K562 (cell line): ENCODE results near the gene PREX1. TPM values are rescaled to one million over a fixed set of nuclear protein-coding genes. Genes with fewer than 3 reads are reported as not detected.

ENCODE experiments used
- ATAC-seq: fragments of 200-7000 bp; cut with Tn5 transposase; 3 replicates; pipeline ENCODE4 v1.9.1; 2020; ENCODE audit warnings: moderate library complexity
- BruUV-seq: library from RNA; stranded (reverse); fragments of 400-500 nt; replicated peaks from 2 replicates; lab custom pipeline; 2021; lab: Mats Ljungman, UMichigan
- CTCF ChIA-PET: fragments of 300-600 bp; formaldehyde crosslinking; extraction: SDS; loops from one replicate; lab custom pipeline; 2021; ENCODE audit warnings: low intra/inter-chr PET ratio; lab: Yijun Ruan, JAX
- POLR2A ChIA-PET: fragments of 300-600, 350-650 bp; sonication (Branson Sonifier 250); formaldehyde crosslinking; extraction: SDS; loops from one replicate; lab custom pipeline; 2021; ENCODE audit warnings: antibody characterized with exemption, inconsistent platforms; lab: Yijun Ruan, JAX
- DNase-seq, 4 experiments: peaks; one replicate each; pipeline versions ENCODE4 v3.0.0 to v3.0.0-alpha.2; 2011 to 2018; ENCODE audit warnings: low spot score in 3 of 4, mixed read lengths in 3 of 4; ENCODE audit errors: extremely low read depth in 1 of 4
- FAIRE-seq: peaks from 2 replicates; lab custom pipeline; 2011; peaks lifted over from hg19 to GRCh38; lab: Jason Lieb, UNC
- H2AFZ ChIP-seq: 2 replicates; pipeline ENCODE4 v1.6.0; 2011; ENCODE audit warnings: low read depth, low read length, control low read depth, inconsistent platforms
- H3K27ac ChIP-seq: fragments of 200-600 bp; 3 replicates; pipeline ENCODE4 v1.8.0; 2011; ENCODE audit warnings: low read depth, mild to moderate bottlenecking, control low read depth, inconsistent platforms, low read length, moderate library complexity, mixed read lengths; ENCODE audit errors: extremely low read depth
- H3K27me3 ChIP-seq, 2 experiments: fragments of 300-600 bp in 1 of 2; 2 replicates in 1 of 2; 3 replicates in 1 of 2; pipeline versions ENCODE4 v1.6.0 to v1.8.0; 2011; ENCODE audit warnings: inconsistent platforms in 2 of 2, low read length in 2 of 2, mild to moderate bottlenecking in 1 of 2, mixed read lengths in 1 of 2, moderate library complexity in 1 of 2; ENCODE audit not compliant: control insufficient read depth in 2 of 2, insufficient read depth in 2 of 2
- H3K36me3 ChIP-seq: fragments of 300-600 bp; 3 replicates; pipeline ENCODE4 v1.8.0; 2011; ENCODE audit warnings: mild to moderate bottlenecking, low read length, inconsistent platforms; ENCODE audit not compliant: control insufficient read depth, insufficient read depth
- H3K4me1 ChIP-seq, 2 experiments: fragments of 200-600 bp in 1 of 2; replicated peaks in 1 of 2; 2 replicates in 1 of 2; 3 replicates in 1 of 2; pipeline versions ENCODE4 v1.5.1 to v1.8.0; 2011; ENCODE audit warnings: inconsistent platforms in 2 of 2, low read length in 2 of 2, mild to moderate bottlenecking in 1 of 2, mixed read lengths in 1 of 2, moderate library complexity in 1 of 2; ENCODE audit not compliant: control insufficient read depth in 2 of 2, insufficient read depth in 2 of 2
- H3K4me2 ChIP-seq: 2 replicates; pipeline ENCODE4 v1.6.1; 2011; ENCODE audit warnings: low read length, control low read depth, inconsistent platforms, mixed read lengths; ENCODE audit not compliant: insufficient read depth
- H3K4me3 ChIP-seq: fragments of 200-600 bp; sonication (generic), shearing (Covaris generic); 2 replicates; pipeline ENCODE4 v1.5.1; 2016; ENCODE audit warnings: control low read depth, inconsistent platforms
- H3K79me2 ChIP-seq: fragments of 200-600 bp; 3 replicates; pipeline ENCODE4 v1.8.0; 2011; ENCODE audit warnings: low read length, inconsistent platforms; ENCODE audit not compliant: control insufficient read depth, insufficient read depth
- H3K9ac ChIP-seq, 2 experiments: 2 replicates each; pipeline versions ENCODE4 v1.6.0 to v1.6.1; 2011; ENCODE audit warnings: low read depth in 2 of 2, low read length in 2 of 2, control low read depth in 1 of 2, inconsistent platforms in 1 of 2, mild to moderate bottlenecking in 1 of 2, mixed read lengths in 1 of 2; ENCODE audit not compliant: insufficient read depth in 1 of 2
- H3K9me1 ChIP-seq: one replicate; pipeline ENCODE4 v1.6.0; 2011; ENCODE audit warnings: inconsistent platforms, mild to moderate bottlenecking, low read length, moderate library complexity; ENCODE audit not compliant: control insufficient read depth, insufficient read depth
- H3K9me3 ChIP-seq: replicated peaks from 2 replicates; pipeline ENCODE4 v1.5.1; 2011; ENCODE audit warnings: low read depth, low read length, inconsistent platforms; ENCODE audit not compliant: control insufficient read depth, insufficient read depth
- H4K20me1 ChIP-seq: replicated peaks from 2 replicates; pipeline ENCODE4 v1.6.1; 2011; ENCODE audit warnings: low read length, inconsistent platforms, mixed read lengths; ENCODE audit not compliant: control insufficient read depth, insufficient read depth
- EGR1 ChIP-seq: fragments of 450-650 bp; conservative IDR thresholded peaks from 2 replicates; pipeline ENCODE4 v1.6.1; 2017; ENCODE audit warnings: mild to moderate bottlenecking
- NCOA4 ChIP-seq: fragments of 450-650 bp; IDR thresholded peaks from 2 replicates; pipeline ENCODE4 v1.6.1; 2018; ENCODE audit warnings: mild to moderate bottlenecking; ENCODE audit not compliant: partially characterized antibody
- RAD51 ChIP-seq: fragments of 450-650 bp; IDR thresholded peaks from 2 replicates; pipeline ENCODE4 v1.7.1; 2016; ENCODE audit warnings: low read depth, mild to moderate bottlenecking, borderline replicate concordance
- RHOXF2B ChIP-seq: fragments of 250-450 bp; sonication (Bioruptor Pico); conservative IDR thresholded peaks from 2 replicates; pipeline ENCODE4 v1.5.1; 2021
- ZNF695 ChIP-seq: fragments of 450-650 bp; formaldehyde crosslinking; IDR thresholded peaks from 2 replicates; pipeline ENCODE4 v1.4.0; 2020; ENCODE audit warnings: mild to moderate bottlenecking, moderate library complexity
- WGBS: fragments of 100-300 bp; shearing (Covaris generic); methylation state at CpG from one replicate; pipeline ENCODE4 v1.1.6; 2016; ENCODE audit warnings: low coverage, mixed read lengths; ENCODE audit not compliant: insufficient coverage; ENCODE audit errors: missing lambda C conversion rate; 5-methylcytosine and 5-hydroxymethylcytosine counted together
- in situ Hi-C: fragments of 300-500 bp; cut with MboI; formaldehyde crosslinking; loops from 4 replicates; pipeline ENCODE4 v1.15.0; 2018; ENCODE audit warnings: inconsistent platforms, mixed read lengths
- intact Hi-C: fragments of 100-400 bp; cut with micrococcal nuclease; formaldehyde crosslinking; loops from 2 replicates; pipeline ENCODE4 v1.14.2; 2022
- polyA plus RNA-seq, 8 experiments: library from polyadenylated mRNA; depleted of rRNA in 4 of 8; stranded (reverse) in 5 of 8; unstranded in 3 of 8; fragments of >200 nt; fragmentation: Nextera tagmentation in 2 of 8; fragmentation: Illumina TruSeq in 1 of 8; extraction: Ambion mirVana in 2 of 8; extraction: Trizol in 1 of 8; gene quantifications; 2 replicates each; pipeline versions ENCODE4 v1.2.1 to v1.2.3, GENCODE V29; 2011 to 2014; ENCODE audit warnings: inconsistent platforms in 1 of 8, missing spikeins in 1 of 8
- total RNA-seq, 7 experiments: library from RNA; depleted of rRNA in 6 of 7; stranded (reverse); fragments of >200 nt in 6 of 7; fragmentation: Illumina TruSeq in 2 of 7; extraction: Trizol in 2 of 7; gene quantifications; 2 replicates each; pipeline versions ENCODE4 v1.2.1 to v1.2.3, GENCODE V29; 2011 to 2021; ENCODE audit warnings: low replicate concordance in 1 of 7
- TF ChIP-seq, protein P1 (sequence below): fragments of 450-650 bp; IDR thresholded peaks from 2 replicates; pipeline ENCODE4 v1.6.1; 2018; ENCODE audit not compliant: partially characterized antibody

Gene PREX1
- total and polyA plus RNA-seq, 9 of the 15 experiments (the other 6 are each of a cell fraction or from before 2014, with no cell fraction given), result 0.37 to 10.4 (median 4.8) TPM

DNA sequence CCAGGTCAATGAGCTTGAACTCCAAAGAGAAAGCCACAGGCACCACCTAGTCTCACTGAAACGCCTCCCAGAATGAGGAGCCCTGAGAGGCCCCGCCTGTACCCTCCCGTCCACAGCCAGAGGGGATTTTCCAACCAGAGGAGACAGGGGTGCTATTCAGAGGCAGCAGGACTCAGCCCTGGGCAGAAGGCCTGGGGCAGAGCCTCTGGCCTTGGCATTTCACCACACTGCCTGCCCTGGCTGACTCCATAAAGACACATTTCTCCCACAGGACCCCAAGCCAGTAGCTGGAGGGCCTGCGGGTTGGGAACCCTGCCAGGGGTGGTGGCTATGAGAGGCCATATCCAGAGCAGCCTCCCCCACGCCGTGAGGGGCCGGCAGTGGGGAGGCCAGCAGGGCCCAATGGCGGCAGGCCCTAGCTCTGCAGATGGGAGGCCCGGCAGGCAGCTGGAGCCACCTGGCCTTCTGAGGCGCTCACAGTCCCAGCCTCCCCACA lies 159.3 kb downstream of the PREX1 start:
- H3K4me1 ChIP-seq, result peaks cover 0 to 13% of the 10 kb centered on the region in 2 experiments; a peak in 3 of 5 replicates
- CTCF ChIA-PET, result no interaction called here

More for the DNA sequence above, 159.3 kb downstream of the PREX1 start:
- intact Hi-C loops, result no loop called here
- FAIRE-seq (no peak), DNase-seq (no peak), ATAC-seq (peak; percentile 55)
- BruUV-seq, result no TSS peak
- Histone ChIP-seq H3K36me3 (no peaks in the 10 kb centered on the region), H3K4me3 (no peak overlapping the region), H3K79me2 (no peaks in the 10 kb centered on the region), H2AFZ (no peak overlapping the region), H3K9ac (peak overlapping the region in 1 of 2 experiments; percentile 16; a peak in 1 of 4 replicates), H4K20me1 (0 out of 2 replicates have a peak, but pooled peaks cover 2% of the 10 kb centered on the region), H3K4me2 (no peak overlapping the region), H3K9me3 (no peaks in the 10 kb centered on the region), H3K27ac (no peak overlapping the region), H3K27me3 (peaks cover 0 to 22% of the 10 kb centered on the region in 2 experiments; a peak in 2 of 5 replicates), H3K9me1 (no peaks in the 10 kb centered on the region)
- no peak for TF ChIP-seq ZNF695
- no peak for TF ChIP-seq EGR1
- TF ChIP-seq, protein P1, sequence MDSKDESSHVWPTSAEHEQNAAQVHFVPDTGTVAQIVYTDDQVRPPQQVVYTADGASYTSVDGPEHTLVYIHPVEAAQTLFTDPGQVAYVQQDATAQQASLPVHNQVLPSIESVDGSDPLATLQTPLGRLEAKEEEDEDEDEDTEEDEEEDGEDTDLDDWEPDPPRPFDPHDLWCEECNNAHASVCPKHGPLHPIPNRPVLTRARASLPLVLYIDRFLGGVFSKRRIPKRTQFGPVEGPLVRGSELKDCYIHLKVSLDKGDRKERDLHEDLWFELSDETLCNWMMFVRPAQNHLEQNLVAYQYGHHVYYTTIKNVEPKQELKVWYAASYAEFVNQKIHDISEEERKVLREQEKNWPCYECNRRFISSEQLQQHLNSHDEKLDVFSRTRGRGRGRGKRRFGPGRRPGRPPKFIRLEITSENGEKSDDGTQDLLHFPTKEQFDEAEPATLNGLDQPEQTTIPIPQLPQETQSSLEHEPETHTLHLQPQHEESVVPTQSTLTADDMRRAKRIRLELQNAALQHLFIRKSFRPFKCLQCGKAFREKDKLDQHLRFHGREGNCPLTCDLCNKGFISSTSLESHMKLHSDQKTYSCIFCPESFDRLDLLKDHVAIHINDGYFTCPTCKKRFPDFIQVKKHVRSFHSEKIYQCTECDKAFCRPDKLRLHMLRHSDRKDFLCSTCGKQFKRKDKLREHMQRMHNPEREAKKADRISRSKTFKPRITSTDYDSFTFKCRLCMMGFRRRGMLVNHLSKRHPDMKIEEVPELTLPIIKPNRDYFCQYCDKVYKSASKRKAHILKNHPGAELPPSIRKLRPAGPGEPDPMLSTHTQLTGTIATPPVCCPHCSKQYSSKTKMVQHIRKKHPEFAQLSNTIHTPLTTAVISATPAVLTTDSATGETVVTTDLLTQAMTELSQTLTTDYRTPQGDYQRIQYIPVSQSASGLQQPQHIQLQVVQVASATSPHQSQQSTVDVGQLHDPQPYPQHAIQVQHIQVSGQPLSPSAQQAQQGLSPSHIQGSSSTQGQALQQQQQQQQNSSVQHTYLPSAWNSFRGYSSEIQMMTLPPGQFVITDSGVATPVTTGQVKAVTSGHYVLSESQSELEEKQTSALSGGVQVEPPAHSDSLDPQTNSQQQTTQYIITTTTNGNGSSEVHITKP, result peak; percentile 54
- TF ChIP-seq NCOA4, result no peak
- TF ChIP-seq RHOXF2B, result no peak
- no peak for TF ChIP-seq RAD51
- in situ Hi-C loops, result no loop called here
- POLR2A ChIA-PET, result interaction anchor here (0.7 kb wide), 1 partner anchor 16 kb away, joined by 3 read pairs; no protein-coding TSS in a partner anchor
- WGBS, result 22% methylated on average over 10 of the region's 10 CpGs
